GM12878 (cell line): ENCODE data around the gene RIF1. TPM values are rescaled to one million over a fixed set of nuclear protein-coding genes. Genes with fewer than 3 reads are reported as not detected.

Experiments used
- BACH1 ChIP-seq: fragments of 450-650 bp; IDR thresholded peaks from 2 replicates; pipeline ENCODE4 v1.6.1; 2017; ENCODE audit warnings: mild to moderate bottlenecking, borderline replicate concordance
- CBFB ChIP-seq: IDR thresholded peaks from 2 replicates; pipeline ENCODE4 v1.6.1; 2016; ENCODE audit warnings: antibody characterized with exemption, low read depth
- CBX3 ChIP-seq: fragments of 200-600 bp; sonication (generic); IDR thresholded peaks from 2 replicates; pipeline ENCODE4 v1.6.1; 2016; ENCODE audit warnings: low read depth, borderline replicate concordance
- CBX5 ChIP-seq: sonication (generic); IDR thresholded peaks from 2 replicates; pipeline ENCODE4 v1.6.1; 2016; ENCODE audit warnings: low read depth, moderate library complexity, mild to moderate bottlenecking, inconsistent platforms
- CEBPZ ChIP-seq: fragments of 150-350 bp; IDR thresholded peaks from 2 replicates; pipeline ENCODE4 v1.6.1; 2016; ENCODE audit warnings: low read depth, low read length
- ELK1 ChIP-seq: IDR thresholded peaks from 2 replicates; pipeline ENCODE4 v1.6.1; 2012; ENCODE audit warnings: low read depth, low read length, improper control_type of control experiment
- ESRRA ChIP-seq: IDR thresholded peaks from 2 replicates; pipeline ENCODE4 v1.6.1; 2012; ENCODE audit warnings: mild to moderate bottlenecking, low read length, improper control_type of control experiment
- ETV6 ChIP-seq, 2 experiments: fragments of 450-650 bp in 1 of 2; IDR thresholded peaks in 1 of 2; conservative IDR thresholded peaks in 1 of 2; 2 replicates each; pipeline ENCODE4 v1.6.1; 2014; ENCODE audit warnings: antibody characterized with exemption in 1 of 2, borderline replicate concordance in 1 of 2, low read depth in 1 of 2, mild to moderate bottlenecking in 1 of 2, moderate library complexity in 1 of 2
- FOXM1 ChIP-seq: IDR thresholded peaks from 2 replicates; pipeline ENCODE4 v1.6.1; 2012; ENCODE audit warnings: low read depth, mild to moderate bottlenecking, inconsistent platforms, low read length, moderate library complexity
- IKZF2 ChIP-seq, 2 experiments: fragments of 450-650 bp; IDR thresholded peaks; 2 replicates each; pipeline ENCODE4 v1.6.1; 2017; ENCODE audit warnings: mild to moderate bottlenecking in 2 of 2, moderate library complexity in 2 of 2
- MEF2A ChIP-seq: IDR thresholded peaks from 2 replicates; pipeline ENCODE4 v1.6.1; 2011; ENCODE audit warnings: low read depth, mild to moderate bottlenecking, low read length, moderate library complexity; ENCODE audit not compliant: insufficient read depth
- NFIC ChIP-seq: IDR thresholded peaks from 2 replicates; pipeline ENCODE4 v1.6.1; 2012; ENCODE audit warnings: low read depth, mild to moderate bottlenecking, inconsistent platforms, low read length, moderate library complexity
- NFYA ChIP-seq: IDR thresholded peaks from 2 replicates; pipeline ENCODE4 v1.6.1; 2011; ENCODE audit warnings: low read depth, mild to moderate bottlenecking, low read length, improper control_type of control experiment, borderline replicate concordance
- NRF1 ChIP-seq: conservative IDR thresholded peaks from 2 replicates; pipeline ENCODE4 v1.6.1; 2011; ENCODE audit warnings: mild to moderate bottlenecking, low read depth, low read length, improper control_type of control experiment
- POLR2AphosphoS5 ChIP-seq: IDR thresholded peaks from 2 replicates; pipeline ENCODE4 v1.6.1; 2011; ENCODE audit warnings: mild to moderate bottlenecking, low read length, inconsistent platforms
- PRDM15 ChIP-seq: fragments of 450-650 bp; formaldehyde crosslinking; IDR thresholded peaks from 2 replicates; pipeline ENCODE4 v1.4.0; 2020; ENCODE audit warnings: mild to moderate bottlenecking, moderate library complexity
- SMC3 ChIP-seq: IDR thresholded peaks from 2 replicates; pipeline ENCODE4 v1.6.1; 2011; ENCODE audit warnings: low read length, improper control_type of control experiment, borderline replicate concordance
- SRF ChIP-seq, 2 experiments: IDR thresholded peaks; 2 replicates each; pipeline ENCODE4 v1.6.1; 2011; ENCODE audit warnings: low read depth in 2 of 2, low read length in 2 of 2, mild to moderate bottlenecking in 1 of 2, moderate library complexity in 1 of 2
- TCF3 ChIP-seq: IDR thresholded peaks from 2 replicates; pipeline ENCODE4 v1.6.1; 2012; ENCODE audit warnings: low read depth, mild to moderate bottlenecking, low read length, borderline replicate concordance; ENCODE audit not compliant: insufficient read depth
- ZNF207 ChIP-seq: fragments of 450-650 bp; IDR thresholded peaks from 2 replicates; pipeline ENCODE4 v1.6.1; 2014; ENCODE audit warnings: antibody characterized with exemption, mild to moderate bottlenecking, borderline replicate concordance
- ZNF24 ChIP-seq: fragments of 450-650 bp; IDR thresholded peaks from 2 replicates; pipeline ENCODE4 v1.6.1; 2017; ENCODE audit warnings: antibody characterized with exemption, mild to moderate bottlenecking
- ZNF622 ChIP-seq: fragments of 450-650 bp; IDR thresholded peaks from 2 replicates; pipeline ENCODE4 v1.6.1; 2017; ENCODE audit warnings: mild to moderate bottlenecking, inconsistent platforms
- polyA plus RNA-seq, 11 experiments: library from polyadenylated mRNA; depleted of rRNA in 4 of 11; unstranded in 6 of 11; stranded (reverse) in 5 of 11; fragments of >200 nt; fragmentation: Nextera tagmentation in 4 of 11; fragmentation: Illumina TruSeq in 1 of 11; extraction: Ambion mirVana in 4 of 11; extraction: Trizol in 1 of 11; gene quantifications; 1 replicate in 1 of 11; 2 replicates in 10 of 11; pipeline versions ENCODE4 v1.2.1 to v1.2.3, GENCODE V29; 2011 to 2016; ENCODE audit warnings: inconsistent platforms in 2 of 11, missing spikeins in 2 of 11, low read depth in 1 of 11
- total RNA-seq, 4 experiments: library from RNA; depleted of rRNA in 3 of 4; stranded (reverse); fragments of >200 nt in 3 of 4; fragmentation: Illumina TruSeq in 1 of 4; extraction: Trizol in 1 of 4; gene quantifications; 2 replicates each; pipeline versions ENCODE4 v1.2.1 to v1.2.3, GENCODE V29; 2013 to 2021

The RIF1 gene
- total and polyA plus RNA-seq, 10 of the 15 experiments (the other 5 are each of a cell fraction or from before 2014, with no cell fraction given) = 6.3 to 63.2 (median 34.4) TPM

- TF ChIP-seq ELK1 (0 out of 2 replicates have a peak, but pooled peaks have one; percentile 49), PRDM15 (CRISPR knock-in tag) (no peak), BACH1 (peak; percentile 39; the same call in 1 of the 2 replicates), ZNF207 (no peak), CBFB (peak; percentile 54; the same call in 1 of the 2 replicates), ETV6 (conservative IDR thresholded peaks at IDR 0.05 in 1 of 2, IDR thresholded peaks at IDR 0.05 in 1 of 2; ENCODE audit: borderline replicate concordance in 1 of 2, low read depth in 1 of 2) (no peak), ESRRA (no peak), IKZF2 (IDR thresholded peaks at IDR 0.05) (peak; percentile 77 to 79), NFYA (no peak), POLR2AphosphoS5 (peak; percentile 79), SMC3 (no peak), SRF (IDR thresholded peaks at IDR 0.05; ENCODE audit: low read depth in 2 of 2, low read length in 2 of 2) (peak; percentile 95 to 99), ZNF622 (no peak), ZNF24 (no peak), CBX5 (no peak), TCF3 (no peak), NRF1 (0 out of 2 replicates have a peak, but pooled peaks have one; percentile 26), NFIC (no peak; the same call in 1 of the 2 replicates), FOXM1 (no peak), CBX3 (no peak), MEF2A (no peak), CEBPZ (no peak)
Measured at GRCh38 chr2:151409601-151410484, at the start of gene RIF1 (continued).
